HL-60/S4 treated with retinoic acid at 250 ng/mL for 4 days and 3 days (cell line): ENCODE results near the gene CASTOR1.
"Not testable (repeated sequence)": the region's sequence is repeated elsewhere in the genome, so short reads cannot be mapped to it uniquely, and the experiment has no call there.

Experiments used
- in situ Hi-C: fragments of 300-500 bp; cut with MboI; formaldehyde crosslinking; loops from 2 replicates; pipeline ENCODE4 v1.7.0; 2022; ENCODE audit warnings: low sequenced_read_pairs

CASTOR1 gene

DNA sequence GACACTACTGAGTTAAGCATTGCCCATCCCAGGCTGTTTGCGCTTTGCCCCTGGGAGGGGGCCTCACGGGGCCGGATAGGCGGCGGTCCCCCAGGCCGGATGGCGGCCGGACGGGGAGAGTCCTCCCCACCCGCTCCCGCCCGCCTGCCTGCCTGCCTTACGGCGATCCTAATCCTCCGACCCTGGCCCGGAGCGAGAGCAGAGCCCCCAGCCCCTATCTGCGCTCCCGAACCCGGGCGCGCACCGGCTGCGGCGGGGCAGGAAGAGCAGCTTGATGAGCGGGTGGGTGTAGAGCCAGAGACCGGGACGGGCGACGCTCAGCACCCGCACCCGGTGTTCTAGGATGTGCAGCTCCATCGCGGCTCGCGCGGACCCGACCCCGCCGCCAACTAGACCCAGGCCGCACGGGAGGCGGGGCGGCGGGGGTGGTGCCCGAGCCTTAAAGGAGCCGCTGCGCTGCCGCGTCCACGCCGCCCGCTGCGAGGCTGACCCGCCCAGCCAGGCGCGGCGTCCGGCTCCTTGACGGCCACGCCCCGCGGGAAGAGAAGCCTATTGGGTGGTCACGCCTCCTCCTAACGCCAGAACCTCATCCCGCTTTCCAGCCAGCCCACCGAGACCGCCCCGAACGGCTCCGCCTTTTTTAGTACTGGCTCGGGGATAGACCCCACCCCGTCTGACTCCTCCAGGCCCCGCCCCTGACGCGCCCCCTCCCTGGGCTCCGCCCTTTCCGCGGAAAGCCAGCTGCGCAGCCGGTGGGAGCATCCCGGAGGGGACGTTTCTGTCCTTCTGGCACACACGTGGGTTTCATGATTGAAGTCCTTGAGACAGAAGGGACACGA, at the start of gene CASTOR1:
Gene CASTOR1 (minus strand): TSS at position 365 of the 839 bp plus-strand sequence. CDS start 8 bp downstream, at position 357.
- in situ Hi-C loops: no loop called here

DNA sequence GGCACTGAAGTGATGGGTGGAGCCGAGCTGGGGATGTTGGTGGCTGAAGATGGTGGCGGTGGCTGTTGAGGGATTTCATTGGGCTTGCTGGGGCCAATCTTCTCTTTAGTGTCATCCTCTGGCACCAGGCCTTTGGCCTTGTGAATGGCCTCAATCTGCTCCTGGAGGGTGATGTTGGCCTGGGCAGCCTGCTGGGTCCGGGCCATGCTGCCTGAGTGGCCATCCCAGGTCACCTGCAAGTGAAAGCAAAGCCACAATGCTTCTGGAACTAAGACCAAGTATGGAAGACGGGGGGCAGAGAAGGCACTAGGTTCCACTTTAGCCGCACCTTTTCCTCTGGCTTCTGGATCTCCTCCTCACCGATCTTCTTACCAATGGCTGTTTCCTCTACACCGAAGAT, 49.5 kb upstream of the CASTOR1 start:
- in situ Hi-C loops: no loop called here

DNA sequence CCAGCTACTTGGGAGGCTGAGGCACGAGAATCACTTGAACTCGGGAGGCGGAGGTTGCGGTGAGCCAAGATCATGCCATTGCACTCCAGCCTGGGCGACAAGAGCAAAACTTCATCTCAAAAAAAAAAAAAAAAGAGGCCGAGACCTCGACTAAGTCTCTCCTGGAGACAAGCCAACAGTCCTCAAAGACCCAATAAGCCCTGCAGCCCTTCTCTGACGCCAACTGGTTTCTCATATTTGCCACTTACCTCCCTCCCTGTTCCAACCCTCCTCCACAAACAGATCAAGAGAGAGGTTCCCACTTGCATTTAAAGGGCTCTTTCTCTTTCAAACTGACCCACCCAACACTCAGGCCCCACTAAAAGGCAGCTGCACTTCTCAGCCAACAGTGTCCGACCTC, 49.0 kb upstream of the CASTOR1 start:
- in situ Hi-C loops: not testable (repeated sequence)

DNA sequence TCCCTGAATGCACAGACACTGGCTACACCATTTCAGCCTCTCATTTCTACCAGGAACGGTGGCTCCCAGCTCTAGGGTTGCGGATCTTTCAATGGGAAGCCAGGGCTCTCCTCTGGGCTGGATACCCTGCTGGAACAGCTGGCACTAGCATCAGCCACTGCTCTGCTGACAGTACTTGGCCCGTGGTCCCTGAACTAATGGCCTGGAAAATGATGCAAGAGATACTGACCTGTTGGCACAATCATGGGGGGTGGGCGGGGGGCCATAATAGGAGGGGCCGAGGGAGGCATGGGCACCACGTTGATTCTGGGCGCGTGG, 48.1 kb upstream of the CASTOR1 start:
- in situ Hi-C loops: no loop called here

DNA sequence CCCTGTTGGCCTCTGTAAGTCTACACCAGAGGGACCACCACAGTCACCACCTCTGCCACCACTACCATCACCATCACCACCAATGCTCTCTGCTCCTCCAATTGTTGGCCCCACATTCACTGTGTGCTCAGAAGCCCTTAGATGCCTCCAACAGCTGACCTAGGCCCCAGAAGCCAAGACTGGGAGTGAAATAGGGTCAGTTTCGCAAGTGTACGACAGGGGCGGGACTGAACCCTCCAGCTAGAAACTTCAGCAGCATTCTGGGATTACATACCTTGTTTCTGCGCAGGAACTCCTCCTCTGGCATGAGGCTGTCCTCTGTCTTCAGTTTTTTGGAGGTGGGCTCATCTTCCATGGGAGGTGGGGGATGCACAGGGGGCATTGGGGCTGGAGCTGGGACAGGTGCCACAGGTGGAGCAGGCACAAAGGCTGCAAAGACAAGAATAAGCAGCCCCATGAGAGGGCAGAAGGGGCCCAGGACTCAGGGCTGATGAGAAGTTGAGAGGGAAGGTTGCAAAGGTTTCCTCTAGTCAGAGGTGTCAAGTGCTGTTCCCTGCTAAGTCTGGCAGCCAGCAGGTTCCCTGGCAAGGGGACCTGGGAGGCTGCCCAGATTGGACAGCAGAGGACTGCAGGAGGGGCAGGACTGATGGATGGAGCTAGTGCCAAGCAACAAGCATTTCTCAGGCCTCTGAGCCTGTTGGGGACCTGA, 47.6 kb upstream of the CASTOR1 start:
- in situ Hi-C loops: no loop called here

DNA sequence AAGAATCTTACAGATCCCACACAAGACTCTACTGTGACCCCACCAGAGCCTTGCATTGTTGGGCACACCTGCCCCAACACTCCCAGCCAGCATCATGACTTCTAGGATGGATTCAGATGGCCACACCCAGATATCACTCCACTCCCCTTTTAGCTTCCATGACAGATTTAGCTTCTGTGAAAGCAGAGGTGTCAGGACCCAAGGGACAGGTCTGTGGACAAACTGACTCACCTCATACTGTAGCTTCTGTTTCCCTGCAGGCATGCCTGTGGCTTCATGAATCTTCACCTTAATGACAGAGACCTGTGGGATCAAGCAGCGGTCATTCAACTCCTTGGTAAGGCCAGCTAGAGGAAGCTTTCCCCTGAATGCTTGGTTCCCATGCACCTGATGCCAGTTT, 45.9 kb upstream of the CASTOR1 start:
- in situ Hi-C loops: no loop called here

DNA sequence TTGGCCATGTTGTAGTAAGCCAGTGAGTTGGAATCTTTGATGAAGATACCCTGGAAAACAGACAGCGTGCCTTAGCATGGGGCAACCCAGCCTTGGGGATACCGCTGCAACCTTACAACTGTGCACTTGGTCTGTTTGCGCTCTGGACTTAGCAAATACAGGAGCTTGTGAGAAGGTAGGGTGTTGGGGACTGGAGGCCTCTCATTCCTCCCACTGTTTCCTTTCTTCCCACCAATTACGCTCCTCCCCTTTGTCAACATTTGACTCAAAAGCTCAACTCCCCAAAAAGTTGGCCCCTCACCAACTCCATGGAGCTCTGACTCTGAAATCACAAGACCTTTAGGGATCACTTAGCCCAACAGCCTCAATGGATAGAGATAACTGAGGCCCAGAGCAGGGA, 45.3 kb upstream of the CASTOR1 start:
- in situ Hi-C loops: no loop called here

DNA sequence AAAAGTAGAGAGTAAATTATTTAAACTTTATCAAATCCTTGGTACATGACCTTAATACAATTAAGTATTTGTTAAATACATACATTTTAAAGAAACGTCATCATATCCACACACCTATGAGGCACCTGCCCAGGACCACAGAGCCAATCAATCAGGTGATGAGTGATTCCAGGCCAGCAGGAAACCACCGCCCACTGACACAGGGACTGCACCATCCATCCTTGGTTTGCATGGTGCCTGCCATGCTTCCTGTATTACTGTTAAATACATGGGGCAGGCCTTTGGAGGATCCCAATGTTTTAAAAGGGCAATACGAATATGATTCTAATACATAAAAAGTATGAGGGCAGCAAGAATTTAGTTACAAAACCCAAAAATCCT, 44.4 kb upstream of the CASTOR1 start:
- in situ Hi-C loops: no loop called here

DNA sequence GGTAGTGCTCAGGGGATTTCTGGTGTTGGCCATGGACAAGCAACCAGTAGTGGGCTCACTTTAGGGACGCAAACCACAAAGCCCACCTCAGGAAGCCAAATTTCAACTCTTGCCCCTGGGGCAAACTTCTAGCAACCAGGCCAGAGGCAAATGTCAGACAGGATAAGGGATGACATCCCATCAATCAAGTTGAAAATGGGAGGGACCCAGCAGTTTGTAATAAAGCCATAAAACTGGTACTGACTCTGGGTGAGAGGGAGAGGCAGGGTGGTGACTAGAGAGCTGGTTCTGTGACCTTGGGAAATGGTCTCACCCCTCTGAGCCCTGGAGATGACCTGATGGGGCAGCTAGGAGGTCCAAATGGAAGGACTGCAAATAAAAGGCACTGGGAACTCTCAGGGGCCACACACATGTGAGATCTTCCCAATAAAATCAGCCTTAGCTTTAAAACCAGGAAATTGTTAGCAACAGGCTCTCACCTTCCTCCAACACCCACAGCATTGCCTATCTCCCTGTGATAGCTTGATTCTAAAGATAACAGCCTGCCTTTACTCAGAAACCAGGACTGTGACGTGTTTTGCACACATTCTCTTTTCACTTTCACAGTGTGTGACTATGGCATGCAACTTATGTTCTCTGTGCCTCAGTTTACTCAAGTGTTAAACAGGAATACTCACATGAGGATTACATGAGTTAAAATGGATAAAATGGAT, 43.8 kb upstream of the CASTOR1 start:
- in situ Hi-C loops: no loop called here

DNA sequence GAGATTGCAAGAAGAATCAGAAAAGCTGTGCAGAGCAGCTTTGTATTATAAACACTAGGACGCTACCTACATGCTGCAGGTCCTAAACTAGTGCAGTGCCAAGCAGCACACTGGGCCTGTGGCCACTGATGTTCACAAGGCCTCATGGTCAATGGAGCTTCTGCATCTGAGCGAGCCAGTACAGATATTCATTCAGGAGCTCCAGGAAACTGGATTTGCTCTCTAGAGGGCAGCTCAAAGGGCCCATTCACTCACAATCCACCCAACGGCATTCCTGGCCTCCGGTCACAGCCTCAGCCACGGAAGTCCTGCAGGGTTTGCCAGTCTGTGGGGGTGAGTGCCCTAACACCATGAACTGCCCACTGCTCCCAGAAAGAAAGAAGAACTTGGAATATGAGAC, 43.2 kb upstream of the CASTOR1 start:
- in situ Hi-C loops: no loop called here

DNA sequence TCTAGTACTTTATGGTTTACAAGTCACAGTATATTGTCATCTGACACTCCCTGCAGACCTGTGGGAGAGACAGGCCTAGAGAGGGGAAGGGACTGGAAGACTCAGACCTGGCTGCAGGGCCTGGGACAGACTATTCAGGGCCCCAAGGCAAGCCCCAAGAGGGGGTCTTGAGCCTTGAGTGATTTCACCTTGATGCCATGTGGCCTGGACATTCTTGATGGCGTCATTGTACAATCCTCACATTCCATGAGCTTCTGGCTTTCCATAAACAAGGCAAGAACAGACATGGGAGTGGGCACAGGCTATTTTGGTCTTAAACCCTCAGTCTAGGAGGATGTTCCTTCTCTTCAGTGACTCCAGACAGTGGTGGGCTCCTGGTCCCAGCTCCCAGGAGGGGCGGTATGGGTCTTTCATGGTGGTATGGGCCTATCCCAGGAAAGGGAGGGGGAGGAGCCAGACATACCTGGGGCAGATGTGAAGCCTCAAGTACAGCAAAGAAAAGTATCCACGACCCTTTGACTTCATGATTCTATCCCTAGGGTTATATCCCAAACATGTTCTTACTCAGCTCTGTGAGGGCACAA, 39.3 kb upstream of the CASTOR1 start:
- in situ Hi-C loops: no loop called here

DNA sequence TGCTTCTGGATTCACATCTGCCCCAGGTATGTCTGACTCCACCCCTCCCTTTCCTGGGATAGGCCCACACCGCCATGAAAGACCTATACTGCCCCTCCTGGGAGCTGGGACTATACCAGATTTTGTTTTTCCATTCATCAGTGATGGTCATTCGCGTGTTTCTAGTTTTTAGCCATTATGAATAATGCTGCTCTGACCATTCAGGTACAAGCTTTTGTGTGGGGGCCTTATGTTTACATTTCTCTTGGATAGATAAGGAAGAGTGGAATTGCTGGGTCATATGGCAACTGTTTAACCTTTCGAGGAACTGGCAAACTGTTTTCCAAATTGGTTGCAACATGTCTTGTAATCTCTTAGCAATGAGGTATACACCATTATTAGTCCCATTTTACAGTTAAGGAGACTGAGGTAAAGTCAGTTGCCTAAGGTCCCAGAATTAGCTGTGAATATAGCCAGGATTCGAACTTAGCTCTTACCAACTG, 38.6 kb upstream of the CASTOR1 start:
- in situ Hi-C loops: no loop called here

DNA sequence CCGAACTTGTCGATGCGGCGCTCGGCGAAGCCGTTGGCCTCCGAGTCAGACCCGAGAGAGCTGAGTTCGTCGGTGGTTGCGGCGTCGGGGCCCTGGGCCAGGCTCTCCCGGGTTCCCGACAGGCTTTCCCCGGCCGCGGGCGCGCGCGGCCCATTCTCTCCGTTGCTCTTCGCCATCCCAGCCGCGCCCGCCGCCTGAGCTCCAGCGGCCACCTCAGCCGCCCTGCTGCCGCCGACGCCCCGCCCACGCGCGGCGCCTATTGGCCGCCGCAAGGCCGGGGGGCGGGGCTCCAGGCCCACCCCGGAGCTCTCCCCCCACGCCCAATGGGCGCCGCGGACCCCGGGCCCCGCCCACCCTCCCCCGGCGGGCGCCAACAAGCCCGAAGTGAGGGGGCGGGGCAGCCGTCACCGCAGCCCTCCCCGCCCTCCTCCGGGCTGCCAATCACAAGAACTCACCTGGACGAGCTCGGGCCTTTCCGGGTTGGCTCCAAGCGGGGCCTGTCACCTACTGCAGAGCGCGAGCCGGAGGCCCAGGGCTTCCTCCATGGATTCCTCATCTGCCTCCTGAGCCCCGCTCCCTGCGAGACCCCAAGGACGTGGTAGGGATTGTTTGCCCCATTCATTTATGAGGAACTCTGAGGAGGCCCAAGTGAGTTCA, 37.5 kb upstream of the CASTOR1 start, which contains the start of gene TBC1D10A:
Gene TBC1D10A (minus strand): TSS at position 236 of the 657 bp plus-strand sequence. CDS start 60 bp downstream, at position 176.
- in situ Hi-C loops: no loop called here

DNA sequence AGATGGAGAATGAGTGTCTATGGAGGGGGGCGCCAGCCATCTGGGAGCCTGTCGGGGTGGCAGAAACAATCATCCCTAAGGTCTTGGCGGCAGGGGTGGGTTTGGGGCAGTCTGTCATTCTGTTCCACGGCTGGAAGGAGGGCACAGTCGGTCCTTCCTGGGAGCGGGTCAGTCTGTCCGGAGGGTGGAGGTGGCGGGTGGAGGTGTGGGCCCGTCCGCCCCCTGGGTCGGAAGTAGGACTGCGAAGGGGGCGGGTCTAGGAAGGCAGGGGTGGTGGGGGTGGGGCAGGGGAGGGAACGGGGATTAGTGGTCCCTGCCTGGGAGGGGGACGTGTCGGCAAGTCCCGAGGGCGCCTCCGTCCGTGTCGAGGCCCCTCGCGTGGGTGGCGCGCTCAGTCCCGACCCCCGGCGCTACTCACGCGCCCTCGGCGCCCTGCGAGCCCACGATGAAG, 37.0 kb upstream of the CASTOR1 start:
- in situ Hi-C loops: no loop called here

DNA sequence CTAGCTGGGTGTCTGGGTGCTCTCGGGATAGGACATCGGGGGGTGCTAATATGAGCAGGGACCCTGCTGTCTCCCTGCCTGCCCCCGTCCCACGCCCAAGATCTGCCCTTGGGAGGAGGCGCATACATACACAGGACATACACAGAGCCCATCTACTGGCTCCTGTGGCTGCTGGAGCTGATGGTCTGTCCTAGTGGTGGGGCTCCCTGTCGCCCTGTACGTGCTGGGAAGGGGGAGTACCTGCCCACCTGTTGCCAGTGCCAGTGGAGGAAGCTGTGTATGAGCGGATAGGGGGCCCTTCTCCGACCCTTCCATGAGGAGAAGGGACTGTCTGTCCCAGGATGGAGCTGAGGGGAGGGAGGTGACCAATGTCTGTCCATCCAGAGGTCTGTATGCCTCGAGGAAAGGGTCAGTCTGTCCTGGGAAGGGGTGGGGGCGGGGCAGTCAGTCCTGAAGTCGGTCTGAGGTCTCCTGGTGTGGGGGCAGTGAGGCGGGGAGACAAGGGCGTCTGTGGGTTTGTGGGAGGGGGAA, 36.5 kb upstream of the CASTOR1 start:
- in situ Hi-C loops: no loop called here

DNA sequence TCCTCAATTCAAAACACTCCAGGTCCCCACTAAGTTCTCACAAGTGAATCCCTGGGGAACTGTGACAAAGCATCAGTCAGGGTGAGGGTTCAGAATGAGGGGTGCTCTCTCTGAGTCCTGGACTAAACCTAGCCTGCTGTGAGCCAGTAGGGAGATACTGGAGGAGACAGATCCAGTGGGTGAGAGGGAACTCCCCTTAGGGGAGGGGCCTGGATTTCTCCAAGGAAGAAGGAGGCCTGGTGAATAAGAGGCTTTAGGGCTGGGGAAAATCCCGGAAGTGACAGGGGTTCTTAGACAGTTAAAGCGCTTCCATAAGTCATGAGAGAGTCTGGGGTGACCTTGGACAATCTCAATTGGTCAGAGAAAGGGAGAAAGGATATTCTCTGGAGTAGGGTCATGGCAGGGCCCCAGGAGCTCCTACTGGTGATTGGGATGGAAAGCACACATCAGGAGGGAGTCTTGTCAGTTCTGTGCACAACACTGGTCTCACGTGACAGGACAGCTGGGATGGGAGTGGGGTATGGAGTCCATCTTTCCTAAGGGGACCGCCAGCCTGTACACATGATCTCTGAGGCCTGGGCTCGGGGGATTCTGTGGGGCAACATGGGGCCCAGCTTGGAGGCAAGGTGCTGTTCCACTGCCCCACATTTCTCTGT, 35.9 kb upstream of the CASTOR1 start:
- in situ Hi-C loops: no loop called here

DNA sequence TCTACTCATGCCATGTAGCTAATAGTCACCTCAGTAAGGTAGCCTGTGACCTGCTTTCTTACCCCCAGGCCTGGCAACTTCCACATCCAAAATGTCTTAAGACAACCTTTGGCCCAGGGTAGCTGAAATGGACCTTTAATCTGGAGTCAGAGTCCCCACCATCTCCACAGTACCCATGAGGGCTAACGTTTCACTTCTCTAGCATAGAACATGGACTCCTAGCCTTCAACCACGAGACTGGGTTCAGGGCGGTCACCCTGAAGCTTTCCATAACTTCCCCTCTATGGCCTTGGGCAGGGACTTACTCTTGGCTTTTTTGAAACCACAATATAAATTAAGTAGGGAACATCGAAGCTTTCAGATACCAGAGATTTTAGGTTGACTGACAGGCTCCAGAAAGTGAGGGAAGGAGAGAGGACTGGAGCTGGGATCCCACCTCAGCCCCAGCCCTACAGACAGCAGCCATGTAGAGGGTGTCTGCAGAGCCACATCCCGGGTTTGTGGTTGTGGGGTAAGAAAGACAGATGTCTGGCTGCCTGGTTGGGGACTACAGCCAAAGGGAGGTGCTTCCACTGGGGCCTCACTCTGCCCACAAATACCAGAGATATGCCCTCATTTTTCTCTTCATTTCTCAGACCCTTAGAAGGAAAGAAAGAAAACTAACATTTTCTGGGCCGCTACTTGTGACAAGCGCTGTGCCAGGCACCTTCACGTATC, 34.9 kb upstream of the CASTOR1 start:
- in situ Hi-C loops: no loop called here

DNA sequence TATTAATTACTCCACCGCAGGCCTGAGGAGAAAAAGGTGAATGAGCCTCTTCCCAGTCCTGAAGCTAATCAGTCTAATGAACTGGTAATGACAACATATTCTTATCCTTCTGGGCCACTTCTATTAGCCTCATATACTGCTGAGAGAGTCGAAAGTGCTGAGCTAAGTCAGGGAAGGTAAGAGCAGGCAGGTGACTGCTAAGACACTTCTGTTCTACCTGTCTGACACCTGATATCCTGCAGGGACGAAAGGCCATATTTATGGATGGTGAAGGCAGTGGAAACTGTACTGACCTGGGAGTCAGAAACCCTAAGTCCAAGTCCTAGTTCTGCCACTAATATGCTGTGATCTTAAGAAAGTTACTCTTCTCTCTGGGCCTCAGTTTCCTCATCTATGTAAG, 33.9 kb upstream of the CASTOR1 start:
- in situ Hi-C loops: no loop called here

DNA sequence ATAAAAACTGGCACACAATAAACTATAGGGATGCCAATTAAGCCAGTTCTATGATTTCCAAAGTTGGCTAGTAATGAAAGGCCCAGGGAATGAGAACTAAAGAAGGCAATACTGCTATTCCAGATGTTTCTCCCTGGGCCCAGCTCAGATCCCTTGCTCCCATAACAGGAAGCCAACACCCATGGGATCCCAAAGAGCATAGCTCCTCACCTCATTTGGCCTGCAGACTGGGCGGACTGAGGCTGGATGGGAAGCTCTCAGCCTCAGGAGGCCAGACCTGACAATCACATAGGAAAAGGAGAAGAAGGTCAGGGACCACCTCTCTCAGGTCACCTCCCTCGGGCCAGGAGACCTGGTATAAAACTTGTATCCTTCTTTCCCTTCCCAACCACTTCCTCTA, 32.2 kb upstream of the CASTOR1 start:
- in situ Hi-C loops: no loop called here
